Astrocyte (in vitro differentiated cells and primary cell): ENCODE results near the gene SPATA13. TPM values are rescaled to one million over a fixed set of nuclear protein-coding genes. Genes with fewer than 3 reads are reported as not detected.

Experiments used
- DNase-seq: peaks from one replicate; pipeline ENCODE4 v3.0.0-alpha.2; 2010; ENCODE audit warnings: low read depth
- FAIRE-seq: peaks from 2 replicates; lab custom pipeline; 2011; peaks lifted over from hg19 to GRCh38; lab: Jason Lieb, UNC
- H2AFZ ChIP-seq: 2 replicates; pipeline ENCODE4 v1.6.0; 2012; ENCODE audit warnings: low read depth, low read length, inconsistent platforms
- H3K27ac ChIP-seq: 2 replicates; pipeline ENCODE4 v1.5.1; 2011; ENCODE audit warnings: low read depth, low read length, inconsistent platforms
- H3K27me3 ChIP-seq: 2 replicates; pipeline ENCODE4 v1.6.0; 2011; ENCODE audit warnings: low read length, inconsistent platforms; ENCODE audit not compliant: insufficient read depth
- H3K36me3 ChIP-seq: 2 replicates; pipeline ENCODE4 v1.5.1; 2011; ENCODE audit warnings: low read length, inconsistent platforms; ENCODE audit not compliant: insufficient read depth
- H3K4me1 ChIP-seq: 2 replicates; pipeline ENCODE4 v1.5.1; 2011; ENCODE audit warnings: low read length, inconsistent platforms; ENCODE audit not compliant: insufficient read depth
- H3K4me2 ChIP-seq: 2 replicates; pipeline ENCODE4 v1.6.0; 2012; ENCODE audit warnings: low read length, inconsistent platforms
- H3K4me3 ChIP-seq: 2 replicates; pipeline ENCODE4 v1.5.1; 2011; ENCODE audit warnings: low read depth, mild to moderate bottlenecking, low read length, inconsistent platforms; ENCODE audit not compliant: insufficient read depth
- H3K79me2 ChIP-seq: 2 replicates; pipeline ENCODE4 v1.6.0; 2012; ENCODE audit warnings: mild to moderate bottlenecking, low read length, inconsistent platforms; ENCODE audit not compliant: insufficient read depth
- H3K9ac ChIP-seq: 2 replicates; pipeline ENCODE4 v1.6.0; 2012; ENCODE audit warnings: mild to moderate bottlenecking, low read length, inconsistent platforms
- H3K9me3 ChIP-seq: 2 replicates; pipeline ENCODE4 v1.5.1; 2012; ENCODE audit warnings: low read depth, mild to moderate bottlenecking, low read length, inconsistent platforms; ENCODE audit not compliant: insufficient read depth
- H4K20me1 ChIP-seq: 2 replicates; pipeline ENCODE4 v1.6.0; 2012; ENCODE audit warnings: low read length, inconsistent platforms; ENCODE audit not compliant: insufficient read depth
- H3K27ac Mint-ChIP-seq: one replicate; pipeline ENCODE4 v1.8.0; 2021; ENCODE audit warnings: mild to moderate bottlenecking, mixed read lengths; ENCODE audit not compliant: unreplicated experiment
- H3K27me3 Mint-ChIP-seq: one replicate; pipeline ENCODE4 v1.8.0; 2021; ENCODE audit warnings: low read depth, mixed read lengths; ENCODE audit not compliant: unreplicated experiment
- H3K36me3 Mint-ChIP-seq: one replicate; pipeline ENCODE4 v1.8.0; 2021; ENCODE audit warnings: low read depth, mixed read lengths; ENCODE audit not compliant: unreplicated experiment
- H3K4me1 Mint-ChIP-seq: one replicate; pipeline ENCODE4 v1.8.0; 2021; ENCODE audit warnings: low read depth, mixed read lengths; ENCODE audit not compliant: unreplicated experiment
- H3K4me3 Mint-ChIP-seq: one replicate; pipeline ENCODE4 v1.8.0; 2021; ENCODE audit warnings: mild to moderate bottlenecking, moderate library complexity, mixed read lengths; ENCODE audit not compliant: unreplicated experiment
- H3K9me3 Mint-ChIP-seq: one replicate; pipeline ENCODE4 v1.8.0; 2021; ENCODE audit warnings: mild to moderate bottlenecking, mixed read lengths; ENCODE audit not compliant: unreplicated experiment
- EZH2 ChIP-seq: IDR thresholded peaks from 2 replicates; pipeline ENCODE4 v1.6.1; 2012; ENCODE audit warnings: mild to moderate bottlenecking, low read length, inconsistent platforms; ENCODE audit not compliant: insufficient read depth
- total RNA-seq: library from RNA; stranded (reverse); gene quantifications from 2 replicates; pipeline ENCODE4 v1.2.1, GENCODE V29; 2021
- TF ChIP-seq, protein P1 (sequence below): IDR thresholded peaks from 2 replicates; pipeline ENCODE4 v1.5.1; 2011; ENCODE audit warnings: low read depth, mild to moderate bottlenecking, inconsistent platforms, low read length, moderate library complexity; ENCODE audit not compliant: insufficient read depth

The SPATA13 gene
- total RNA-seq, 1 donor from 2014 or later = 6.2 TPM

DNA sequence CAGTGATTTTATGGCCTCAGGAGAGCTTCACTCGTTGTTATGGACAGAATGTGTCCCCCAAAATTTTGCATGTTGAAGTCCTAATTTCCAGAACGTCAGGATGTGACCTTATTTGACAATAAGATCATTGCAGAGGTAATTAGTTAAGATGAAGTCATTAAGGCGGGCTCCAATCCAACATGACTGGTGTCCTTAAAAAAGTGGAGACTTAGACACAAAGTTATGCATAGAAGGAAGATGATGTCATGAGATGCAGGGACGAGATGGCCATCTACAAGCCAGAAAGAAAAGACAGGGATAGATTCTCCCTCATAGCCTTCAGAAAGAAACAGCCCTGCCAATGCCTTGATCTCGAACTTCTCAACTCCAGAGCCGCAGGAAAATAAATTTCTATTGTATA is 25.8 kb upstream of the SPATA13 start:
- Mint-ChIP-seq H3K36me3 (peaks cover 10% of the 10 kb centered on the region), H3K27me3 (peaks cover 3% of the 10 kb centered on the region), H3K27ac (no peak overlapping the region), H3K4me3 (no peak overlapping the region), H3K9me3 (peaks cover 5% of the 10 kb centered on the region), H3K4me1 (peaks cover 7% of the 10 kb centered on the region)
- Histone ChIP-seq H3K36me3 (no peaks in the 10 kb centered on the region), H3K79me2 (no peaks in the 10 kb centered on the region), H3K4me3 (no peak overlapping the region), H3K4me2 (no peak overlapping the region), H3K27ac (no peak overlapping the region), H3K9me3 (peaks cover 4% of the 10 kb centered on the region), H4K20me1 (no peaks in the 10 kb centered on the region), H3K4me1 (no peaks in the 10 kb centered on the region), H3K9ac (no peak overlapping the region), H2AFZ (no peak overlapping the region), H3K27me3 (no peaks in the 10 kb centered on the region)
- TF ChIP-seq, protein P1, sequence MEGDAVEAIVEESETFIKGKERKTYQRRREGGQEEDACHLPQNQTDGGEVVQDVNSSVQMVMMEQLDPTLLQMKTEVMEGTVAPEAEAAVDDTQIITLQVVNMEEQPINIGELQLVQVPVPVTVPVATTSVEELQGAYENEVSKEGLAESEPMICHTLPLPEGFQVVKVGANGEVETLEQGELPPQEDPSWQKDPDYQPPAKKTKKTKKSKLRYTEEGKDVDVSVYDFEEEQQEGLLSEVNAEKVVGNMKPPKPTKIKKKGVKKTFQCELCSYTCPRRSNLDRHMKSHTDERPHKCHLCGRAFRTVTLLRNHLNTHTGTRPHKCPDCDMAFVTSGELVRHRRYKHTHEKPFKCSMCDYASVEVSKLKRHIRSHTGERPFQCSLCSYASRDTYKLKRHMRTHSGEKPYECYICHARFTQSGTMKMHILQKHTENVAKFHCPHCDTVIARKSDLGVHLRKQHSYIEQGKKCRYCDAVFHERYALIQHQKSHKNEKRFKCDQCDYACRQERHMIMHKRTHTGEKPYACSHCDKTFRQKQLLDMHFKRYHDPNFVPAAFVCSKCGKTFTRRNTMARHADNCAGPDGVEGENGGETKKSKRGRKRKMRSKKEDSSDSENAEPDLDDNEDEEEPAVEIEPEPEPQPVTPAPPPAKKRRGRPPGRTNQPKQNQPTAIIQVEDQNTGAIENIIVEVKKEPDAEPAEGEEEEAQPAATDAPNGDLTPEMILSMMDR = no peak
- TF ChIP-seq EZH2 = no peak
- FAIRE-seq (no peak), DNase-seq (peak; percentile 45)

DNA sequence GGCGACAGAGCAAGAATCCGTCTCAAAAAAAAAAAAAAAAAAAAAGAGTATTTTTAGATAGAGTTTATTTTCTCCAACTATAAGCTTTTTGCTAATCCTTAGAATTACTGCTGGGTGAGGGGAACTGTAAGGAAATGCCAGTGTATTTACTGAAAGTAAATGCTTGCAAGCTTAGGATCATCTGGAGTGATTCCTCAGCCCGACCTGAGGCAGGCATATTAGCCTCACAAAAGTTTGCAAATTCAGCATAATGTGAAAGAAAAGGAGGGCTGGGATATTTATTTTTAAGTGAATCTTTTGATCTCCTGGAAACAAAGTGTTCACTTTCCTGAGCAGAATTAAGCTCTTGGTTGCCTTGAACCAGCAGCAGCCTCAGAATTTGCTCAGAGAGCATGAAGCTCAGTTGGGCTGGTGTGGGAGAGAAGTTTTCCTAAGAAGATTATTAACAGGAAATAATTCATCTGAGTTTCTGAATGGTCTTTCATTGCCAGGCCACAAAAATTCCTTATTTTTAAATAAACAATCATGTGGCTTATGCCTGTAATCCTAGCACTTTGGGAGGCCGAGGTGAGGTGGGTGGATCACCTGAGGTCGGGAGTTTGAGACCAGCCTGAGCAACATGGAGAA is 24.7 kb upstream of the SPATA13 start:
- peak; percentile 78 for DNase-seq
- Histone ChIP-seq H3K79me2 (no peaks in the 10 kb centered on the region), H3K4me3 (no peak overlapping the region), H3K36me3 (no peaks in the 10 kb centered on the region), H3K9me3 (peaks cover 4% of the 10 kb centered on the region), H3K9ac (no peak overlapping the region), H2AFZ (no peak overlapping the region), H3K27ac (no peak overlapping the region), H3K4me1 (no peaks in the 10 kb centered on the region), H3K27me3 (no peaks in the 10 kb centered on the region), H3K4me2 (peak overlapping the region; percentile 42), H4K20me1 (no peaks in the 10 kb centered on the region)
- TF ChIP-seq, protein P1 = no peak
- no peak for TF ChIP-seq EZH2
- H3K27ac Mint-ChIP-seq = no peak overlapping the region
- H3K4me3 Mint-ChIP-seq = no peak overlapping the region
- H3K36me3 Mint-ChIP-seq = peaks cover 10% of the 10 kb centered on the region
- peaks cover 4% of the 10 kb centered on the region for H3K4me1 Mint-ChIP-seq
- H3K27me3 Mint-ChIP-seq = peaks cover 3% of the 10 kb centered on the region
- H3K9me3 Mint-ChIP-seq = peaks cover 5% of the 10 kb centered on the region
- FAIRE-seq = no peak

DNA sequence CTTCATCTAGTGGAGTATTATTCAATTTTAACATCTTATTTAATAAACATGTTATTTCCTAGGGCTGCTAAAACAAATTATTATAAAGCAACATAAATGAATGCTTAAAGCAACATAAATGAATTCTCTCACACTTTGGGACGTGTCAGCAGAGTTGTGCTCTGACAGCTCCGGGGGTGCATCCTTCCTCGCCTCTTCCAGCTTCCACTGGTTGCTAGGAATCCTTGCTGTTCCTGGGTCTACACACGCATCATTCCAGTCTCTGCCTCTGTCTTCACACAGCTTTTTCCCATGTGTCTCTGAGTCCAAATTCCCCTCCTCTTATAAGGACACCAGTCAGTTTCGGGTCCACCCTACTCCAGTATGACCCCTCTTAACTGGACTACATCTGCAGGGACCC is 21.6 kb upstream of the SPATA13 start:
- Histone ChIP-seq H3K36me3 (no peaks in the 10 kb centered on the region), H4K20me1 (no peaks in the 10 kb centered on the region), H3K27me3 (no peaks in the 10 kb centered on the region), H3K9ac (no peak overlapping the region), H3K4me3 (no peak overlapping the region), H3K79me2 (no peaks in the 10 kb centered on the region), H3K9me3 (no peaks in the 10 kb centered on the region), H3K4me2 (no peak overlapping the region), H3K27ac (no peak overlapping the region), H3K4me1 (no peaks in the 10 kb centered on the region), H2AFZ (no peak overlapping the region)
- Mint-ChIP-seq H3K27me3 (no peaks in the 10 kb centered on the region), H3K4me3 (no peak overlapping the region), H3K36me3 (peaks cover 2% of the 10 kb centered on the region), H3K4me1 (peaks cover 4% of the 10 kb centered on the region), H3K9me3 (peaks cover 3% of the 10 kb centered on the region), H3K27ac (no peak overlapping the region)
- no peak for FAIRE-seq
- TF ChIP-seq EZH2 = no peak
- TF ChIP-seq, protein P1 = no peak
- no peak for DNase-seq
